GM18873 (cell line): ENCODE results near the gene UQCC2.

Source experiments
- ATAC-seq: cut with Tn5 transposase; IDR thresholded peaks from one replicate; pipeline ENCODE4 v1.9.1; 2021; ENCODE audit warnings: mild to moderate bottlenecking, moderate library complexity, moderate number of reproducible peaks; ENCODE audit not compliant: unreplicated experiment, low FRiP score

UQCC2 gene

DNA sequence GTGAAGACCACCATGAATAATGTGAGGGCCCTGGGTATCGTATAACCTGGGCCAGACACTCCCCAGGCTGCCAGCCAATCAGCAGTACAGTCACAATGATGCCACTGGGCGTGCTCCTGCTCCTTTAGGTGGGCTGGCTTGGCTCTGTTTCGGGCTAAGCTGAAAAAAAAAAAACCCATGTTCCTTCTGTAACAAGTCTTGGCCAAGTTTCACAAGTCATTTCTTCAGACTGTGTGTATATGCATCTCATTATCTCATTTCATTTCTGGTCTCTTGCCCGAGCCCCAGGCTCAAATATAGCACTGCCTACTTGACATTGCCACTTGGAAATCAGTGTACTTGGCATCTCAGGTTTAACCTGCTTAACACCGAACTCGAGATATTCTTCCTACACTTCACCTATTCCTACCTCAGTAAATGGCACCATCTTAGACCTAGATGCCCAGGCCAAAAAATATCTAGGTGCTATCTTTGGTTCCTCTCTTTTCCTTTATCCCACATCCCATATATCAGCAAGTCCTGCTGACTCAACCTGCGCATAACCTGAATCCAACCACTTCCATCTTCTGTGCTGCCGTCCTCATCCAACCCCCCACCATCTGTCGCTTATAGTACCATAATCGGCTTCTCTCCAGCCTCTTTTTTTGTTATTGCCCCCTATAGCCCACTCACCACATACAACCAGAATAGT is 1.8 kb downstream of the UQCC2 start:
- no peak for ATAC-seq

DNA sequence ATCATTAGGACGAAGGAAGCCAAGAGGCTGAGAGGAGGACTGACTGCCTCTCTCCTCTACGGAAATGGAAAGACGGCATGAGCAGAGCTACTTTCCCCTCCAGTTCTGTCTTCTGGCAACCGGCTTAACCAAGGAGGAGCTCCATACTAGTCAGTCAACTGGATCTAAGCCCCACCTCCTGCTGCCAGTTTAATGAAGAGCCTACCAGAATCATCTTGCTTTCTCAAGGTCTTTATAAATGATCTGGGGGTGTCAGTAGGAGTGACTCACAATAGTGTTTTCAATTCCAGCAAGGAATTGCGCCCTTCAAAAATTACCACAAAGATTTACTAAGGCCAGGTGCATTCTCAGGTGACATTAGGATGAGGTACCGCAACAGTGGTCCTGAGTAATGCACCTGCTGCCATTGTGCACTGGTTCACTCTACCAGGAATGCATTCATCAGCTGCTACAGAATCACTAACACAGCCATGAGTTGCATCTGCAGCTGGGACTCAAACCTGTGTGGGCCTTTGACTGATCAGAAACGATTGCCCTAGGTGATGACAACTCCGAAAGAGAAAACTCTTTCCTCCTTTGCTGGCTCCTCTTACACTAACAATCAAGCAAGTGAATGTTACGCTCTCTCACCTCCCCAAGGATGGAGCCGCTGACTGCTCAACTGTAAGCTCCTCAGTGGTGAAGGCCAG is 2.8 kb downstream of the UQCC2 start:
- no peak for ATAC-seq

DNA sequence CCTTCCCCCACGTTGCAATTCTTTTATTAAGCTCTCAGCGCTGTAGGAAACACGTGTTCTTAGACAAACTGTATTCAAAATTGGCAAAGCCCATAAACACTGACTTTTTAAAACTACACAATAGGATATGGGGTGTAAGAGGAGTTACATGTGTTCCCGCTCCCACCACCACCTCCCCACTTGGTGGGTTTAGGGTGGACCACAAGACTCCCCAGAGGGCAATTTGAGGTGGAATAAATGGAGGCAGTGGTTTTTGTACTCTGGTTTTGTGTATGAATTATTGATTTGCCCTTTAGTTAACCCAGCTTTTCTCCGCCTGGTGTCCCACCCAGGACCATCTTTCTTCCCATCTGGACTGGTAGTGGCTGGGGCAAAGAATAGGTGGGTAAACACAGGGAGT is 3.7 kb downstream of the UQCC2 start:
- ATAC-seq = no peak

DNA sequence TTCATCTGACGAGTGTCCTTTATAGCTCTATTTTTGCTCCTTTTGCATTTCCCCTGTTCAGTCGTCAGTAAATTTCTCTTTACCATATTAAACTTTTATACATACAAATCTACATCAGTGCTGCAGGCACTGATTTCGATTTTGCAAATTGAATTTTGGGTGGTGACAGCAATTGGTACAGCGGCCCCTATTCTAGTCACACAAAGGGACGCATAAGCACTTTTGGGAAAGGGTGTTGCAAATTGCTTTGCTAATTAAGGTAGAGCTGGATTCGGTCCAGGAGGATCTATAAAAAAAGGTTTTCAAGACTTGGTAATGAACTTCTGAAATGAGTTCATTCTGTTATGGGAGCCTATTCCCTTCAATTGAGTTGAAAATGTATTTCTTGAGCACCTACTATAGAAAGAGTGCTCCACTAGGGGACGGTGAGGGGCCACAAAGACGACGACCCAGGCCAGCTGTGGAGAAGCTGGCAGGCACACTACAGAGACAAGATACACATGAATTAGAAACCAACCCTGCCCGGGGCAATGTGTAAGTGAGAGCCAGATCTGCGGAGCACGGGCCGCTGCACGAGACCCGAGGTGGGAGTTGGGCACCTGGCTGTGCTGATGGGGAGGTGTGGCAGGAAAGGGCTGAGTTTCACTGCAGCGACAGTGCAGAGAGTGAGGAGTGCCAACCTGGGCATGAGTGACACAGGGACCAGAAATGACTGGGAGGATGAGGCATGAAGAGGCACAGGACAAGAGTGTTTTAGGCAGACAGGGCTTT is 5.4 kb downstream of the UQCC2 start:
- ATAC-seq = no peak

GRCh38 chr6:33705268-33705885 is 6.1 kb downstream of the UQCC2 start:
- ATAC-seq = no peak

DNA sequence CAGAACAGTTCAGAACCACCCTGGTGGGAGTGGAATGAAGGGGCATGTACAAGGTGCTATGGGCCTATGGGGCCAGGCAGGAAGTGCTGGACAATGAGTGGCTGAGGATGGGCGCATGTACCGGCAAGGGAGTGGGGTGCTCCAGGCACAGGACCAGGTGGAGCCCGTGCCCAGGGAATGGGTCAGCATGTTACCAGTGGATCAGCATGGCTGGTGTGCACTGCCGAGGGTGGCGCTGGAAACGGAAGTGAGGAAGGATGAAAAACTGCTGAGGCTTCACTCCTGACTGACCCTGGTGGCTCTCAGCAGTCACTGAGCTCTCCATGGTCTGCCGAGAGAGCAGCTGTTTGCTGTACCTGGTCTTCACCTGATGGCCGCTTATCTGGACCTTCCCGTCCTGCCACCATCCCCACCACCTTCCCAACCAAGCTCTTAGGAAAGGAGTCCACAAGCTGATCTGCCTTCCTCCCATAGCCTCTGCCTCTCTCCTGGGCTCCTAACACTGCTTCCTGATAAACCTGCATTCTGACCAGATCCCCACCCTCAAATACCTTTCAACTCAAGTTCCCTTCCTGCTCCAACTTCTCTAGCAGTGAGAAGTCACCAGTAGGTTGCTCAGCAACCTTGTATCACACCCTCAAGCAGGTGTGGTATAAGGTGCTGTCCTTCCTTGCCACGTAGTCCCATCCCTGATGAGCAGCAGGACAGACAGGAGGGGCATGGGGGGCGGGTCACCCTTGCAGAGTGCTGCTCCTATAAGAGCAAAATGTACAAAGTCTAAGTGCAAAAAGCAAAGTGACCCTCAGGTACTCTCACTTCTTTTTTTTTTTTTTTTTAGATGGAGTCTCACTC is 7.1 kb downstream of the UQCC2 start:
- ATAC-seq = no peak

GRCh38 chr6:33702345-33702977 is 9.0 kb downstream of the UQCC2 start:
- ATAC-seq = no peak

DNA sequence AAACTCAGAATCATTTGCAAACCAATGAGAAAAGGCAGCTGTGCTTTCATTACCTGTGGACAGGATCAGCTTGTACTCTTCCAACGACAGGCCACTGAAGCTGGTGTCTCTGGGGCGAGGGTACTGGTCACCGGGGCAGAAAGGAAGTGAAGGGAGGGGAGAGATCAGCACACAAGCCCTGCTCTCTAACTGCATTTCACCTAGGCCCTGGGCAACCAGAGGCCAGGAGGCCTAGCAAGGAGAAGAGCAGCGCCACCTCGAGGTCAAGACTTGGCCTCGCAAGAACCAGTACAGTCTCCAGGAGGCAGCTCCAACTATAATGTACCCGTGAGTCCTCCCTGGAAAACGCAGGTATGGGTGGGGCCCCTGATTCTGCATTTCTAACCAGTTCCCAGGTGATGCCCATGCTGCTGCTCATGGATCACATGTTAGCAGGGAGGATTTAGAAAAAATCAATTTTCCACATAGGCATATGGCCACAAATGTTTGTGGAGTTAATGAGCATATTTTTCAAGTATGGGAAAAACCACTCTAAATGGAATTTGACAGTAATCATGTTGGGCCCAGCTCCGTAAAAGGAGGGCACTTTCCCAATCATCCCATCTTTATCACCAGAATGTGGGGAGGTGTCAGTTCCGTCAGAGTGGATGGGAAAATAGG is 11.0 kb downstream of the UQCC2 start:
- no peak for ATAC-seq

DNA sequence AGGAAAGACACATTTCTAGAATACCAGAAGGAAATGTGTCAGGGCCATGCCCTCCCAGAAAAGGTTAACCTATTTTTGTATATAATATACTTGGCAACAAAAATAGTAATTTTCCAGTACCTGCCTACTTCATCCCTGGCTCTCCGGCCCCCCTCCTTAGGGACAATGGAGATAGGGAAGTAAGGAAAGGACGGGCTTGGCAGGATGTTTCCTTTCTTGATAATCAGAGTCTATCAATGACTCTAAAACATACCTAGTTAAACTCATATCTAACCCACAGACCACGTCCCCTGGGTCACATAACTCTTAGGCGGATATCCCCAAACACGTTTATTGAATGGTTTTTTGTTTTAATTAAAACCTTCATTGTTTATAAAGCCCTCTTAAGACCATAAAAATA is 11.8 kb downstream of the UQCC2 start:
- no peak for ATAC-seq

GRCh38 chr6:33699131-33699530 is 12.4 kb downstream of the UQCC2 start:
- no peak for ATAC-seq

GRCh38 chr6:33698494-33698893 is 13.0 kb downstream of the UQCC2 start:
- no peak for ATAC-seq

GRCh38 chr6:33697845-33698244 is 13.7 kb downstream of the UQCC2 start:
- ATAC-seq = no peak

- no peak for ATAC-seq
Measured at GRCh38 chr6:33696548-33697518, 14.7 kb downstream of the UQCC2 start.

- no peak for ATAC-seq
Measured at GRCh38 chr6:33696076-33696475, 15.4 kb downstream of the UQCC2 start.

DNA sequence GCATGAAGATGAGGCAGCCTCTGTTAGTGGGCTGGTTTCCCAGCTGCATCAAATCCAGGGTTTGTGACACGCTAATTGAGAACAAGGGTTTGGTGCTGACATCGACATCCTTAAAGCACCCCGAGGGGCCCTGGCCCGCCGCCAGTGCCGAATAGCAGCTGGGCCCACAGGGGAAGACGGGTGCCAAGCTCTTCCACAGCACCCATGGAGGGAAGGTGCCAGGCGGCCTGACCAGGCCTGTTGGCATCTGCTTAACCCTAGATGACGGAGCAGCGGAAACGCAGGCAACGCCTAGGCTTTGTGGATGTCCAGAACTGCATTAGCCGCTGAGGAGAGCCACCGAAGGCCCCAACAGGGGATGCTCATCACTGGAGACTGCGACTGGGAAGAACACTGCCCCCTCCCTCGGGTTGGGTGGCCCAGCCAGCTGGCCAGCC is 16.0 kb downstream of the UQCC2 start:
- ATAC-seq = no peak

- ATAC-seq = no peak
Measured at GRCh38 chr6:33694977-33695376, 16.5 kb downstream of the UQCC2 start.

DNA sequence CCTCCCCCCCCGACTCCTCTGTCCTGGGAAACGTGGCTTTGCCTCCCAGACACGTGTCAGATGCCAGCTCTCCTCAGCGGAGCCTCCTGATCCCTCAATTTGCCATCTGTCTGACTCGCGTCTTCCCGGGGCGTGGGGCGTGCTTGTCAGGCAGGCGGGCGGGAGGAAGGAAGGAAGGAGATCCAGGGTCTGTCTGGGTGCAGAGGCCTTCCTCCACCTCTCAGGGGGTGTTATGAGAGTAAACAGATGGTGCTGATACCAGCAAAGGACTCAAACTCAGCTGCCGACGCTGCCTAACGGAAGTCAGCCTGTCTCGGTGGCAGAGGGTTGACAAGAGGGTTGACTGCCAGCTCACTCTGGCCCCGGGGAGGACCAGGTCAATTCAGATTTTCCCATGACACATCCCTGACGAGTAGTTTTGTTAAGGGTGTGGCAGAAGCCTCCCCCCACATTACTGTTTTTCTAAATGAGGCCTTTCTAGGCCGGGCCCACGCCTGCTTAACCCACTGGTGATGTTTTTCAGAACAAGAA is 17.0 kb downstream of the UQCC2 start:
- ATAC-seq = no peak
